Osteocyte (in vitro differentiated cells): Measurements from ENCODE around the gene CHRND. TPM values are rescaled to one million over a fixed set of nuclear protein-coding genes. Genes with fewer than 3 reads are reported as not detected.

Source experiments
- DNase-seq: peaks from one replicate; pipeline ENCODE4 v3.0.0; 2021; ENCODE audit warnings: mixed read lengths; ENCODE audit not compliant: unreplicated experiment; ENCODE audit errors: extremely low spot score
- H3K27ac Mint-ChIP-seq: one replicate; pipeline ENCODE4 v1.8.0; 2021; ENCODE audit warnings: mild to moderate bottlenecking, mixed read lengths; ENCODE audit not compliant: unreplicated experiment
- H3K27me3 Mint-ChIP-seq: one replicate; pipeline ENCODE4 v1.8.0; 2021; ENCODE audit warnings: mixed read lengths; ENCODE audit not compliant: unreplicated experiment
- H3K36me3 Mint-ChIP-seq: one replicate; pipeline ENCODE4 v1.8.0; 2021; ENCODE audit warnings: mixed read lengths; ENCODE audit not compliant: unreplicated experiment
- H3K4me1 Mint-ChIP-seq: one replicate; pipeline ENCODE4 v1.8.0; 2021; ENCODE audit warnings: mixed read lengths; ENCODE audit not compliant: unreplicated experiment
- H3K4me3 Mint-ChIP-seq: one replicate; pipeline ENCODE4 v1.8.0; 2021; ENCODE audit warnings: mild to moderate bottlenecking, moderate library complexity, mixed read lengths; ENCODE audit not compliant: unreplicated experiment
- H3K9me3 Mint-ChIP-seq: one replicate; pipeline ENCODE4 v1.8.0; 2021; ENCODE audit warnings: mixed read lengths; ENCODE audit not compliant: unreplicated experiment
- total RNA-seq: library from RNA; stranded (reverse); gene quantifications from 2 replicates; pipeline ENCODE4 v1.2.1, GENCODE V29; 2021
- TF ChIP-seq, protein P1 (sequence below): fragments of 200-600 bp; sonication (generic); IDR thresholded peaks from 2 replicates; pipeline ENCODE4 v1.5.0; 2021; ENCODE audit warnings: antibody characterized with exemption, mild to moderate bottlenecking, moderate library complexity

The CHRND gene
- total RNA-seq, 1 donor from 2014 or later: not detected

DNA sequence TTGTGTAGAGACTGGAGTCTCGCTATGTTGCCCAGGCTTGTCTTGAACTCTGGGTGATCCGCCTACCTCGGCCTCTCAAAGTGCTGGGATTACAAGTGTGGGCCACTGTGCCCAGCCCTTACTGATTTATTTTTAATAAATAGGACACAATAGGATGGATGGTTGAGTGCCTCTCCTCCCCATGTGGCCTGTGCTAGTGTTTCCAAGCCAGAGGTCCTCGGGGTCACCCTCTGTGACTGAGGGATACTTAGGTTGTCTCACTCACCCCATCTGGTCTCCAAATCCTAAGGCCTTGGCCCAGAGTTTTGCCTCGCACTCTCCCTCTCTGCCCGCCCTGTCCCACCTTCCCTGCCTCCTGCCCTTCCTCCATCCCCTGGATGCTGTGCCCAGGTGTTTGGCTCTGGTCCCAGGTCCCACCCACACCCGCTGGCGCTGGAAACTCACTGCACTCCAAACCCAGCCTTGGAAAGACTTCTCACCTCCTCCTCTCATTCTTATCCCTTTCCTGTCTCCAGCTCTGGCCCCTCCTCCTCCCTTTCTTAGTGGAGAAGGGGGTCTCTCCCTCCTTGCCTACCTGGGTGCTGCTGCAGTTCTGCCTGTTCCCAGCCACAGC, 33.6 kb upstream of the CHRND start:
- Mint-ChIP-seq H3K27ac (no peak overlapping the region), H3K9me3 (no peaks in the 10 kb centered on the region), H3K4me3 (no peak overlapping the region), H3K36me3 (no peaks in the 10 kb centered on the region), H3K27me3 (peaks cover 12% of the 10 kb centered on the region), H3K4me1 (peaks cover 2% of the 10 kb centered on the region)
- no peak for DNase-seq
- TF ChIP-seq, protein P1, sequence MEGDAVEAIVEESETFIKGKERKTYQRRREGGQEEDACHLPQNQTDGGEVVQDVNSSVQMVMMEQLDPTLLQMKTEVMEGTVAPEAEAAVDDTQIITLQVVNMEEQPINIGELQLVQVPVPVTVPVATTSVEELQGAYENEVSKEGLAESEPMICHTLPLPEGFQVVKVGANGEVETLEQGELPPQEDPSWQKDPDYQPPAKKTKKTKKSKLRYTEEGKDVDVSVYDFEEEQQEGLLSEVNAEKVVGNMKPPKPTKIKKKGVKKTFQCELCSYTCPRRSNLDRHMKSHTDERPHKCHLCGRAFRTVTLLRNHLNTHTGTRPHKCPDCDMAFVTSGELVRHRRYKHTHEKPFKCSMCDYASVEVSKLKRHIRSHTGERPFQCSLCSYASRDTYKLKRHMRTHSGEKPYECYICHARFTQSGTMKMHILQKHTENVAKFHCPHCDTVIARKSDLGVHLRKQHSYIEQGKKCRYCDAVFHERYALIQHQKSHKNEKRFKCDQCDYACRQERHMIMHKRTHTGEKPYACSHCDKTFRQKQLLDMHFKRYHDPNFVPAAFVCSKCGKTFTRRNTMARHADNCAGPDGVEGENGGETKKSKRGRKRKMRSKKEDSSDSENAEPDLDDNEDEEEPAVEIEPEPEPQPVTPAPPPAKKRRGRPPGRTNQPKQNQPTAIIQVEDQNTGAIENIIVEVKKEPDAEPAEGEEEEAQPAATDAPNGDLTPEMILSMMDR: no peak

DNA sequence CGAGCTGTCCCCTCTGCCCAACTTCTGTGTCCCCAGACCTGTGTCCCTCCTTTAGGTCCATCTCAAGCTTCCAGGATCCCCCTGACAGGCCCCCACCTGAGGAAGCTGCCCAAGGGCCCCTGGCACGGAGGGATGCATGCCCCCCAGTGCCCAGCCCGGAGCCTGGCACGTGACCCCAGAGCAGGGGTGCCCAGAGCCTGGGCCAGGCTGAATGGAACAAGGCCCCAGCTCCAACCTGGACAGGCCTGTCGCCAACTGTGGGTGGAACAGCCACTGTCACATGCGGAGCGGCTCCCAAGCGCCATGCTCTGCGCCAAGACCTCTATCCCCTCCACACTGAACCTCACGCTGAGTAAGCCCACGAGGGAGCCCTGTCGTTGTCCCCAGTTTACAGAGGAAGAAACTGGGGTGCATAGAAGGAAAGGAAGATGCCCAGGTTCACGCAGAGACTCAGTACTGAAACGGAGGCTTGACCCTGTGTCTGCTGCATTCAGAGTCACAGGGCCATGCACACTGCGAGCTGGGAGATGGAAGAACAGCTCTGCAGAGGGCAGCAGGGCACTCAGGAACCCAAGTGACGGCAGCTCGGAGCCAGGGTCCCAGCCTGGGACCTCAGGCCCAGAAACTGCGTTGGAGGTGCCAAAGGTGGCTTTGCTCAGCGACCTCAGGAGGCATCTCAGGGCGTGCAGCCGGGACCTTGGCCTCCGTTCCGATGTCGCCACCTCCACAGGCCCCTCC, 32.8 kb upstream of the CHRND start:
- no peak overlapping the region for H3K4me3 Mint-ChIP-seq
- DNase-seq: no peak
- TF ChIP-seq, protein P1: no peak
- H3K9me3 Mint-ChIP-seq: no peaks in the 10 kb centered on the region
- H3K27ac Mint-ChIP-seq: no peak overlapping the region
- H3K36me3 Mint-ChIP-seq: no peaks in the 10 kb centered on the region
- peaks cover 13% of the 10 kb centered on the region for H3K27me3 Mint-ChIP-seq
- H3K4me1 Mint-ChIP-seq: peaks cover 2% of the 10 kb centered on the region

DNA sequence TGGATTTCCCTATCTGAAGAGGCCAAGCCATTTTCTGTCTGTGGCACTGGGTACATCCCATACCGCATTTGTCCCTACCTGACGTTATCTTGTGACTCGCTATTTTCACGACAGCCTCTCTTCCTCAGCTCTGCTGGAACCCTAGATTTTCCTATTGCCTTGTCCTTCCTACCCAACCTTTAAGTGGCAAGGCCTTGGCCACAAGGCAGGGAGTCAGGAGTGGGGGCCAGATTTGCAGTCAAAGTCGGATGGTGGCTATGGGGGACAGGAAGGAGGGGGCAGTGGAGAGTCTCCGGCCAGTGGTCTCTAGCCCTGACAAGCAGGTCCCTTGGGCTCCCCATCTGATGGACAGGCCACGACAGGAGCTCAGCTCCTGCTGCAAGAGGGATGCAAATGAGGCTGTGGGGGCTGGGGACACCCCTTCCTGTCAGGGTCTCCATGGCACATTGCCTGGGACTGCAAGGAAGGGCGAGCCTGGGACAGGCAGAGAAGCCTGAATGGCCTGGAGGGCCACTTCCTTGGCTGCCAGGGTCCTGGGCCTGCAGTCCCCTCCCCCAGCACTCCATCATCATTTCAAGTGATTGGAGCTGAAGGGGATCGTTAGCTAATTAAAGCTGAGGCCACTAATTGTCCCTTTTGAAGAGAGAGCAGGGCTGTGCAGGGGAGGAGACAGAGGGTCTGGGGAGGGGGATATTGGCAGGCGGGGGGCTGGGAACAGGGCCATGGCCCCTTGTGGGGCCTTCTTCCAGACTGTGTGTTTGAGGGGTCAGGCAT, 32.1 kb upstream of the CHRND start:
- Mint-ChIP-seq H3K27me3 (peaks cover 14% of the 10 kb centered on the region), H3K27ac (no peak overlapping the region), H3K9me3 (no peaks in the 10 kb centered on the region), H3K36me3 (no peaks in the 10 kb centered on the region), H3K4me1 (peaks cover 2% of the 10 kb centered on the region), H3K4me3 (no peak overlapping the region)
- TF ChIP-seq, protein P1: no peak
- DNase-seq: no peak

DNA sequence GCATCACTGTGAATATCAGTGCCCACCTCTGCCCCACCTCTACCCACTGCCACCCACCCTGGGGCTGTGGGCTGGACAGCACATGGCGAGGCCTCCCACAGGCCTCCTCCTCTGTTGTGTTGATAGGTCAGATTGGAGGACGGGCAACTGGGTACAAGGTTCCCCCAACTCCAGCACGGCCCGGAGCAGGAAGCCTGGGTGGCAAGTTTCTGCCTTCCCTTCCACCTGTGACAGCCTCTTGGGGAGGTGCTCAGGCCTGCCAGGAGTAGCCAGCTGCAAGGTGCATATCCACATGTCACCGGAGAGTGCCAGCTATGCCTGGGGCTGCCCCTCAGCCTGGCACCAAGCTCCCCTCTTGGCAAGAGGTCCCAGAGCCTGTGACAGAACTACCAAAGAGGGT, 31.4 kb upstream of the CHRND start:
- peaks cover 2% of the 10 kb centered on the region for H3K4me1 Mint-ChIP-seq
- TF ChIP-seq, protein P1: no peak
- DNase-seq: no peak
- no peaks in the 10 kb centered on the region for H3K9me3 Mint-ChIP-seq
- no peak overlapping the region for H3K27ac Mint-ChIP-seq
- no peak overlapping the region for H3K4me3 Mint-ChIP-seq
- peaks cover 18% of the 10 kb centered on the region for H3K27me3 Mint-ChIP-seq
- no peaks in the 10 kb centered on the region for H3K36me3 Mint-ChIP-seq

DNA sequence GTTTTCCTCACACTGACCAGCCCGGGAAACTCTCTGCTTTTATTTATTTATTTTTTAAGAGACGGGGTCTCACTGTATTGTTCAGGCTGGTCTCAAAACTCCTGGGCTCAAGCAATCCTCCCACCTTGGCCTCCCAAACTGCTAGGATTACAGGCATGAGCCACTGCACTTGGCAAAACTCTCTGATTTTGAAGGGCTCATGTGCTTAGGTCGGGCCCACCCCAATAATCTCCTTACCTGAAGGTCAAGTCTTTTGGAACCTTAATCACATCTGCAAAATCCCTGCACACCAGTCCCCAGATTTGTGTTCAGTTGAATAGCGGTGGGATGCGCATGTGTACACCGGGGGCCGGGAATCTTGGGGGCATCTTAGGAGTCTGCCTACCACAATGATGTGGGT, 30.7 kb upstream of the CHRND start:
- Mint-ChIP-seq H3K4me3 (no peak overlapping the region), H3K36me3 (no peaks in the 10 kb centered on the region), H3K27ac (no peak overlapping the region), H3K27me3 (peaks cover 21% of the 10 kb centered on the region), H3K4me1 (peaks cover under 1% of the 10 kb centered on the region), H3K9me3 (no peaks in the 10 kb centered on the region)
- TF ChIP-seq, protein P1: no peak
- DNase-seq: no peak
